Transverse colon (tissue), 4 donors: ENCODE data around the gene LRG1. TPM values are rescaled to one million over a fixed set of nuclear protein-coding genes. Genes with fewer than 3 reads are reported as not detected.

Experiments used
- DNase-seq: peaks from one replicate; pipeline ENCODE4 v3.0.0-alpha.2; 2019
- H3K27ac ChIP-seq, 4 donors: fragments of 200-600 bp; sonication (generic); 2 replicates each; pipeline ENCODE4 v1.5.1; 2016 to 2018; ENCODE audit warnings: inconsistent platforms in 4 of 4
- H3K27me3 ChIP-seq: fragments of 200-600 bp; sonication (generic); 2 replicates; pipeline ENCODE4 v1.5.1; 2017; ENCODE audit warnings: inconsistent platforms
- H3K36me3 ChIP-seq, 4 donors: fragments of 200-600 bp; sonication (generic); 2 replicates each; pipeline ENCODE4 v1.5.1; 2017 to 2019; ENCODE audit warnings: inconsistent platforms in 4 of 4
- H3K4me1 ChIP-seq, 4 donors: fragments of 200-600 bp; sonication (generic); 2 replicates each; pipeline ENCODE4 v1.5.1; 2017 to 2020; ENCODE audit warnings: inconsistent platforms in 4 of 4
- H3K4me3 ChIP-seq, 4 donors: fragments of 200-600 bp; sonication (generic); 1 replicate in 1 of 4; 2 replicates in 3 of 4; pipeline versions ENCODE4 v1.5.1 to v1.6.1; 2017 to 2019; ENCODE audit warnings: inconsistent platforms in 4 of 4
- H3K9me3 ChIP-seq, 2 donors: fragments of 200-600 bp; sonication (generic); 2 replicates each; pipeline ENCODE4 v1.5.1; 2017 to 2019; ENCODE audit warnings: inconsistent platforms in 2 of 2
- CTCF ChIP-seq, 5 experiments: fragments of 200-600 bp in 3 of 5; fragments of 450-650 bp in 2 of 5; sonication (generic) in 3 of 5; IDR thresholded peaks; 1 replicate in 2 of 5; 2 replicates in 3 of 5; pipeline ENCODE4 v1.5.1; 2016 to 2017; ENCODE audit warnings: antibody characterized with exemption in 5 of 5, inconsistent platforms in 3 of 5, mild to moderate bottlenecking in 2 of 5, moderate library complexity in 1 of 5
- EP300 ChIP-seq: sonication (generic); formaldehyde crosslinking; IDR thresholded peaks from one replicate; pipeline ENCODE4 v1.6.1; 2017; ENCODE audit warnings: antibody characterized with exemption, low read depth
- POLR2A ChIP-seq: fragments of 450-650 bp; IDR thresholded peaks from one replicate; pipeline ENCODE4 v1.6.1; 2016; ENCODE audit warnings: antibody characterized with exemption, mild to moderate bottlenecking, moderate library complexity
- POLR2AphosphoS5 ChIP-seq, 3 donors: sonication (generic); formaldehyde crosslinking; IDR thresholded peaks; one replicate each; pipeline ENCODE4 v1.6.1; 2016; ENCODE audit warnings: antibody characterized with exemption in 3 of 3
- WGBS, 2 donors: methylation state at CpG; one replicate each; pipeline ENCODE4 v1.1.5; 2018; ENCODE audit warnings: low coverage in 1 of 2; 5-methylcytosine and 5-hydroxymethylcytosine counted together
- in situ Hi-C, 4 donors: fragments of 200-750 bp; cut with MboI; loops; one replicate each; pipeline versions ENCODE4 v1.15.0 to v1.15.1; 2017; ENCODE audit warnings: low sequenced_read_pairs in 3 of 4, low pct_ligation_motif_present in 1 of 4, low pct_unique_long_range_greater_than_20kb in 1 of 4
- intact Hi-C: fragments of 100-400 bp; cut with DNase I; formaldehyde crosslinking; loops from one replicate; pipeline ENCODE4 v1.15.1; 2023; ENCODE audit warnings: low total_unique reads
- total RNA-seq, 4 donors: library from RNA; depleted of rRNA; stranded (reverse); fragments of >200 nt; gene quantifications; one replicate each; pipeline ENCODE4 v1.1.0, GENCODE V29; 2016

The LRG1 gene
- total RNA-seq, 4 donors from 2014 or later = 1.9 to 18.1 (median 14.4) TPM

- H3K27me3 ChIP-seq = peaks cover 9% of the 10 kb centered on the region
- WGBS, 2 donors = 42% methylated on average over 18 of the region's 18 CpGs; no CpG with 5 or more reads in 1 of the 2 donors
- in situ Hi-C loops (no loop called here), intact Hi-C loops (no loop called here)
- H3K4me1 ChIP-seq = peaks cover 0 to 4% (median 0%) of the 10 kb centered on the region in 4 donors
- no peak overlapping the region for H3K4me3 ChIP-seq
- no peak for TF ChIP-seq CTCF (IDR thresholded peaks at IDR 0.05)
- H3K9me3 ChIP-seq = no peaks in the 10 kb centered on the region
- H3K36me3 ChIP-seq = no peaks in the 10 kb centered on the region
- no peak overlapping the region for H3K27ac ChIP-seq
- no peak for DNase-seq
These were observed 12.6 kb upstream of the LRG1 start for GRCh38 chr19:4552525-4552819.

GRCh38 chr19:4550479-4551050 is 10.7 kb upstream of the LRG1 start:
- Histone ChIP-seq H3K27me3 (peaks cover 12% of the 10 kb centered on the region), H3K9me3 (no peaks in the 10 kb centered on the region), H3K27ac (no peak overlapping the region), H3K36me3 (no peaks in the 10 kb centered on the region), H3K4me1 (no peaks in the 10 kb centered on the region), H3K4me3 (no peak overlapping the region)
- 74 to 80% methylated on average over 1 to 17 of the region's 26 CpGs for WGBS, 2 donors
- in situ Hi-C loops = no loop called here
- intact Hi-C loops = no loop called here
- TF ChIP-seq POLR2AphosphoS5 (IDR thresholded peaks at IDR 0.05) (no peak), CTCF (IDR thresholded peaks at IDR 0.05) (no peak), POLR2A (no peak), EP300 (no peak)
- no peak for DNase-seq

GRCh38 chr19:4550018-4550417 is 10.2 kb upstream of the LRG1 start:
- intact Hi-C loops (no loop called here), in situ Hi-C loops (no loop called here)
- Histone ChIP-seq H3K4me1 (no peaks in the 10 kb centered on the region), H3K4me3 (no peak overlapping the region), H3K9me3 (no peaks in the 10 kb centered on the region), H3K27ac (no peak overlapping the region), H3K36me3 (no peaks in the 10 kb centered on the region), H3K27me3 (peaks cover 12% of the 10 kb centered on the region)
- no peak for TF ChIP-seq POLR2A
- no peak for TF ChIP-seq POLR2AphosphoS5 (IDR thresholded peaks at IDR 0.05)
- no peak for TF ChIP-seq EP300
- no peak for TF ChIP-seq CTCF (IDR thresholded peaks at IDR 0.05)
- DNase-seq = no peak
- 76 to 92% methylated on average over 6 to 18 of the region's 18 CpGs for WGBS, 2 donors

- Histone ChIP-seq H3K9me3 (no peaks in the 10 kb centered on the region), H3K4me3 (no peak overlapping the region), H3K27ac (no peak overlapping the region), H3K4me1 (no peaks in the 10 kb centered on the region), H3K36me3 (no peaks in the 10 kb centered on the region), H3K27me3 (peaks cover 12% of the 10 kb centered on the region)
- no peak for DNase-seq
- in situ Hi-C loops (no loop called here), intact Hi-C loops (loop anchor here (1.0 kb wide), 1 partner anchor 43 kb away; no protein-coding TSS in a partner anchor)
- TF ChIP-seq CTCF (IDR thresholded peaks at IDR 0.05) (no peak), POLR2AphosphoS5 (IDR thresholded peaks at IDR 0.05) (no peak), POLR2A (no peak), EP300 (no peak)
- 37% methylated on average over 10 of the region's 14 CpGs; no CpG with 5 or more reads in 1 of the 2 donors for WGBS, 2 donors
These were observed 8.4 kb upstream of the LRG1 start for GRCh38 chr19:4548238-4548584.
